Measurements from ENCODE around the gene ST3GAL6. TPM values are rescaled to one million over a fixed set of nuclear protein-coding genes. Genes with fewer than 3 reads are reported as not detected.

Gene ST3GAL6, protein sequence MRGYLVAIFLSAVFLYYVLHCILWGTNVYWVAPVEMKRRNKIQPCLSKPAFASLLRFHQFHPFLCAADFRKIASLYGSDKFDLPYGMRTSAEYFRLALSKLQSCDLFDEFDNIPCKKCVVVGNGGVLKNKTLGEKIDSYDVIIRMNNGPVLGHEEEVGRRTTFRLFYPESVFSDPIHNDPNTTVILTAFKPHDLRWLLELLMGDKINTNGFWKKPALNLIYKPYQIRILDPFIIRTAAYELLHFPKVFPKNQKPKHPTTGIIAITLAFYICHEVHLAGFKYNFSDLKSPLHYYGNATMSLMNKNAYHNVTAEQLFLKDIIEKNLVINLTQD
- total RNA-seq: 3.3 and 6.0 TPM in 2 replicates

DNA sequence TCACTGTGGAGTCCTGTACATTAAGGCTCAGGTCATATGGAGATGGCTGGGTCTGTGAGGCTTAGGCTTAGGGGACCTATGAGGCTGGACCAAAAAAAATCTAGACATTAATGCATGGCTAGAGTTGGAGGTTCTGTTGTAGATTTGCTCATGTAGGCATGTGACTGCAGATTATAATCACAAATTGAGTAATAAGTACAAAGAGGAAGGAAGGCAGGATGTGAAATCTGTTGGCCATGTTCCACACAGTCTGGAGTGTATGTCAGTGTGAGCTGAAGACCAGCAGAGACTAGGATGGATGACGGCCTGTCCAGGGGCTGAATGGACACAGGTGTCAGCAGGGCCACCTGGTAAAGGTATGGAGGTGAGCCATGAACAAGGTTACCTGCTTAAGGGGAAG is at the start of gene ST3GAL6:
ST3GAL6 (plus strand) TSS at position 265 of the 400 bp plus-strand sequence. CDS start 5,101 bp downstream, outside the sequence.

Small RNA genes within 50 kb of the gene (small RNA-seq; reads per million reads assigned to genes)
- gene RNU6-26P: not detected

Other genes starting within 250 kb of the ST3GAL6 start
- gene CLDND1, start 240.4 kb upstream of the ST3GAL6 start, total RNA-seq: 88.8 and 96.8 TPM in 2 replicates
- gene GPR15, start 231.4 kb upstream of the ST3GAL6 start, total RNA-seq: not detected in 2 replicates
- gene CPOX, start 169.7 kb upstream of the ST3GAL6 start, total RNA-seq: 14.3 and 15.7 TPM in 2 replicates
- gene DCBLD2, start 138.4 kb downstream of the ST3GAL6 start, total RNA-seq: 121 and 135 TPM in 2 replicates